IPS-18c (cell line): ENCODE data around the gene DNM3.

Experiments used
- H3K4me3 ChIP-seq: 2 replicates; pipeline ENCODE4 v1.7.0; 2013; ENCODE audit warnings: low read depth, mild to moderate bottlenecking, low read length, moderate library complexity; ENCODE audit not compliant: insufficient read depth
- H3K9me3 ChIP-seq: one replicate; pipeline ENCODE4 v1.6.1; 2013; ENCODE audit warnings: mild to moderate bottlenecking, low read length, moderate library complexity; ENCODE audit not compliant: control insufficient read depth, insufficient read depth

The DNM3 gene

GRCh38 chr1:172390301-172390682 lies 549.0 kb downstream of the DNM3 start:
- H3K4me3 ChIP-seq, result no peak overlapping the region

GRCh38 chr1:172390683-172391551 lies 549.6 kb downstream of the DNM3 start:
- peaks cover 4% of the 10 kb centered on the region for H3K9me3 ChIP-seq
- no peak overlapping the region for H3K4me3 ChIP-seq

More at GRCh38 chr1:172390301-172390682, 549.0 kb downstream of the DNM3 start:
- H3K9me3 ChIP-seq, result peaks cover 4% of the 10 kb centered on the region

- H3K4me3 ChIP-seq, result no peak overlapping the region
Measured at GRCh38 chr1:172391976-172392375, 550.7 kb downstream of the DNM3 start.

GRCh38 chr1:172393354-172393753 lies 552.1 kb downstream of the DNM3 start:
- Histone ChIP-seq H3K9me3 (peaks cover 2% of the 10 kb centered on the region), H3K4me3 (no peak overlapping the region)

More at GRCh38 chr1:172391976-172392375, 550.7 kb downstream of the DNM3 start:
- peaks cover 3% of the 10 kb centered on the region for H3K9me3 ChIP-seq

- Histone ChIP-seq H3K4me3 (no peak overlapping the region), H3K9me3 (no peaks in the 10 kb centered on the region)
Measured at GRCh38 chr1:172394141-172394751, 552.9 kb downstream of the DNM3 start.

GRCh38 chr1:172394811-172395210 lies 553.5 kb downstream of the DNM3 start:
- Histone ChIP-seq H3K4me3 (no peak overlapping the region), H3K9me3 (no peaks in the 10 kb centered on the region)

GRCh38 chr1:172395576-172395975 lies 554.3 kb downstream of the DNM3 start:
- Histone ChIP-seq H3K9me3 (no peaks in the 10 kb centered on the region), H3K4me3 (no peak overlapping the region)

- Histone ChIP-seq H3K9me3 (no peaks in the 10 kb centered on the region), H3K4me3 (no peak overlapping the region)
Measured at GRCh38 chr1:172397221-172397620, 555.9 kb downstream of the DNM3 start.

GRCh38 chr1:172397633-172398032 lies 556.3 kb downstream of the DNM3 start:
- no peaks in the 10 kb centered on the region for H3K9me3 ChIP-seq
- H3K4me3 ChIP-seq, result no peak overlapping the region

- no peaks in the 10 kb centered on the region for H3K9me3 ChIP-seq
Measured at GRCh38 chr1:172398193-172398592, 556.9 kb downstream of the DNM3 start.

GRCh38 chr1:172398970-172399755 lies 557.9 kb downstream of the DNM3 start:
- Histone ChIP-seq H3K4me3 (no peak overlapping the region), H3K9me3 (no peaks in the 10 kb centered on the region)

More at GRCh38 chr1:172398193-172398592, 556.9 kb downstream of the DNM3 start:
- no peak overlapping the region for H3K4me3 ChIP-seq

- no peaks in the 10 kb centered on the region for H3K9me3 ChIP-seq
- no peak overlapping the region for H3K4me3 ChIP-seq
Measured at GRCh38 chr1:172399756-172400721, 558.7 kb downstream of the DNM3 start.

- Histone ChIP-seq H3K9me3 (no peaks in the 10 kb centered on the region), H3K4me3 (no peak overlapping the region)
Measured at GRCh38 chr1:172400722-172401105, 559.4 kb downstream of the DNM3 start.

GRCh38 chr1:172401477-172401876 lies 560.2 kb downstream of the DNM3 start:
- Histone ChIP-seq H3K4me3 (no peak overlapping the region), H3K9me3 (no peaks in the 10 kb centered on the region)

GRCh38 chr1:172401892-172402291 lies 560.6 kb downstream of the DNM3 start:
- H3K4me3 ChIP-seq, result no peak overlapping the region
- H3K9me3 ChIP-seq, result no peaks in the 10 kb centered on the region

- no peaks in the 10 kb centered on the region for H3K9me3 ChIP-seq
Measured at GRCh38 chr1:172402878-172403569, 561.7 kb downstream of the DNM3 start.

More at GRCh38 chr1:172402878-172403569, 561.7 kb downstream of the DNM3 start:
- H3K4me3 ChIP-seq, result no peak overlapping the region
